Hematopoietic multipotent progenitor cell treated with erythropoietin and hydrocortisone succinate and interleukin-3 and kit ligand, for 4 days (in vitro differentiated cells): ENCODE measurements around the gene DTD1.
A peak's percentile ranks its signal among the peaks of the same experiment; 100 is the strongest.

Experiments
- DNase-seq: peaks from one replicate; pipeline ENCODE4 v3.0.0-alpha.2; 2015

DTD1 gene

GRCh38 chr20:18587665-18588573 lies at the start of gene DTD1:
DTD1 (plus strand) TSS chr20:18588054; CDS start chr20:18588073, 19 bp downstream.
- DNase-seq = peak; percentile 96

GRCh38 chr20:18541741-18542140 lies 46.1 kb upstream of the DTD1 start:
- no peak for DNase-seq

- DNase-seq = no peak
Measured at GRCh38 chr20:18543216-18543615, 44.6 kb upstream of the DTD1 start.

GRCh38 chr20:18543932-18544331 lies 43.9 kb upstream of the DTD1 start:
- no peak for DNase-seq

- DNase-seq = no peak
Measured at GRCh38 chr20:18545566-18545965, 42.3 kb upstream of the DTD1 start.

GRCh38 chr20:18548465-18548864 lies 39.4 kb upstream of the DTD1 start:
- DNase-seq = no peak

- DNase-seq = no peak
Measured at GRCh38 chr20:18553746-18554145, 34.1 kb upstream of the DTD1 start.

GRCh38 chr20:18566892-18567738 lies 20.7 kb upstream of the DTD1 start, which contains the start of gene SMIM26:
SMIM26 (plus strand) TSS chr20:18567432; CDS start chr20:18567479, 47 bp downstream.
- peak; percentile 98 for DNase-seq

- DNase-seq = no peak
Measured at GRCh38 chr20:18567739-18568091, 20.1 kb upstream of the DTD1 start.

- DNase-seq = no peak
Measured at GRCh38 chr20:18571009-18571408, 16.8 kb upstream of the DTD1 start.

- DNase-seq = no peak
Measured at GRCh38 chr20:18571578-18571977, 16.3 kb upstream of the DTD1 start.

GRCh38 chr20:18577942-18578341 lies 9.9 kb upstream of the DTD1 start:
- no peak for DNase-seq

GRCh38 chr20:18578581-18578980 lies 9.3 kb upstream of the DTD1 start:
- DNase-seq = peak; percentile 50

GRCh38 chr20:18580012-18580411 lies 7.8 kb upstream of the DTD1 start:
- DNase-seq = no peak

- no peak for DNase-seq
Measured at GRCh38 chr20:18585134-18585533, 2.7 kb upstream of the DTD1 start.

- DNase-seq = peak; percentile 44
Measured at GRCh38 chr20:18588574-18588933, 700 bp downstream of the DTD1 start.

- peak; percentile 42 for DNase-seq
Measured at GRCh38 chr20:18589941-18590674, 2.3 kb downstream of the DTD1 start.

GRCh38 chr20:18596270-18596669 lies 8.4 kb downstream of the DTD1 start:
- no peak for DNase-seq

GRCh38 chr20:18609741-18610140 lies 21.9 kb downstream of the DTD1 start:
- DNase-seq = no peak

- DNase-seq = no peak
Measured at GRCh38 chr20:18611492-18611891, 23.6 kb downstream of the DTD1 start.

GRCh38 chr20:18613553-18613952 lies 25.7 kb downstream of the DTD1 start:
- no peak for DNase-seq

GRCh38 chr20:18614244-18614643 lies 26.4 kb downstream of the DTD1 start:
- no peak for DNase-seq

GRCh38 chr20:18615020-18615650 lies 27.3 kb downstream of the DTD1 start:
- DNase-seq = no peak
